Right lobe of liver (tissue), 6 donors: ENCODE results near the gene APOBEC3B. TPM values are rescaled to one million over a fixed set of nuclear protein-coding genes. Genes with fewer than 3 reads are reported as not detected.
"Not testable (repeated sequence)": the region's sequence is repeated elsewhere in the genome, so short reads cannot be mapped to it uniquely, and the experiment has no call there.

ENCODE experiments used
- ATAC-seq, 4 donors: fragments of 200-7000 bp; cut with Tn5 transposase; one replicate each; pipeline ENCODE4 v1.9.1; 2020; ENCODE audit warnings: mild to moderate bottlenecking in 4 of 4, moderate library complexity in 4 of 4
- DNase-seq, 3 donors: peaks; one replicate each; pipeline ENCODE4 v3.0.0-alpha.2; 2020
- H3K27ac ChIP-seq, 3 donors: fragments of 200-600 bp; one replicate each; pipeline ENCODE4 v1.8.0; 2022
- H3K27me3 ChIP-seq, 2 donors: fragments of 200-600 bp; one replicate each; pipeline ENCODE4 v1.8.0; 2022
- H3K36me3 ChIP-seq, 4 donors: fragments of 200-600 bp; sonication (generic) in 1 of 4; one replicate each; pipeline versions ENCODE4 v1.5.1 to v1.8.0; 2017 to 2022; ENCODE audit warnings: control low read depth in 1 of 4
- H3K4me1 ChIP-seq, 4 donors: fragments of 200-600 bp; sonication (generic) in 1 of 4; one replicate each; pipeline versions ENCODE4 v1.5.1 to v1.8.0; 2017 to 2022; ENCODE audit warnings: control low read depth in 1 of 4
- H3K4me3 ChIP-seq, 3 donors: fragments of 200-600 bp; one replicate each; pipeline ENCODE4 v1.8.0; 2022
- H3K9me3 ChIP-seq, 4 donors: fragments of 200-600 bp; sonication (generic) in 1 of 4; one replicate each; pipeline versions ENCODE4 v1.5.1 to v1.8.0; 2017 to 2022; ENCODE audit warnings: control low read depth in 1 of 4
- CTCF ChIP-seq, 4 donors: fragments of 200-600 bp in 3 of 4; fragments of 450-650 bp in 1 of 4; IDR thresholded peaks; one replicate each; pipeline versions ENCODE4 v1.5.1 to v1.8.0; 2016 to 2022; ENCODE audit warnings: antibody characterized with exemption in 4 of 4, mild to moderate bottlenecking in 2 of 4
- POLR2A ChIP-seq: fragments of 450-650 bp; IDR thresholded peaks from one replicate; pipeline ENCODE4 v1.6.1; 2017; ENCODE audit warnings: antibody characterized with exemption, mild to moderate bottlenecking
- WGBS: methylation state at CpG from one replicate; pipeline ENCODE4 v1.1.6; 2018; ENCODE audit warnings: low coverage, low lambda C conversion rate; ENCODE audit not compliant: insufficient coverage; ENCODE audit errors: missing lambda C conversion rate; 5-methylcytosine and 5-hydroxymethylcytosine counted together
- intact Hi-C, 2 donors: fragments of 100-400 bp; cut with DNase I; formaldehyde crosslinking; loops; one replicate each; pipeline versions ENCODE4 v1.11.2 to v1.14.1; 2022
- total RNA-seq, 6 experiments: library from RNA; depleted of rRNA in 2 of 6; stranded (reverse); fragments of >200 nt in 2 of 6; fragmentation: NEBNext Ultra II Directional in 3 of 6; extraction: Animal tissue kit (Norgen Biotek cat#: 25700) in 3 of 6; gene quantifications; one replicate each; pipeline versions ENCODE4 v1.1.0 to v1.2.4, GENCODE V29; 2016 to 2023
- donor health status: DM: no; HTN: yes; CAD: no.
- donor health status: DM: no; HTN: no; CAD: no.
- donor health status: DM: no; HTN: no; CAD: no.
- donor health status: DM: no; HTN: yes; CAD: no.
- donor health status: DM: no; HTN: yes; CAD: no.

The APOBEC3B gene
- total RNA-seq, 6 experiments from 2014 or later: 0.61 to 1.6 (median 1.1) TPM

DNA sequence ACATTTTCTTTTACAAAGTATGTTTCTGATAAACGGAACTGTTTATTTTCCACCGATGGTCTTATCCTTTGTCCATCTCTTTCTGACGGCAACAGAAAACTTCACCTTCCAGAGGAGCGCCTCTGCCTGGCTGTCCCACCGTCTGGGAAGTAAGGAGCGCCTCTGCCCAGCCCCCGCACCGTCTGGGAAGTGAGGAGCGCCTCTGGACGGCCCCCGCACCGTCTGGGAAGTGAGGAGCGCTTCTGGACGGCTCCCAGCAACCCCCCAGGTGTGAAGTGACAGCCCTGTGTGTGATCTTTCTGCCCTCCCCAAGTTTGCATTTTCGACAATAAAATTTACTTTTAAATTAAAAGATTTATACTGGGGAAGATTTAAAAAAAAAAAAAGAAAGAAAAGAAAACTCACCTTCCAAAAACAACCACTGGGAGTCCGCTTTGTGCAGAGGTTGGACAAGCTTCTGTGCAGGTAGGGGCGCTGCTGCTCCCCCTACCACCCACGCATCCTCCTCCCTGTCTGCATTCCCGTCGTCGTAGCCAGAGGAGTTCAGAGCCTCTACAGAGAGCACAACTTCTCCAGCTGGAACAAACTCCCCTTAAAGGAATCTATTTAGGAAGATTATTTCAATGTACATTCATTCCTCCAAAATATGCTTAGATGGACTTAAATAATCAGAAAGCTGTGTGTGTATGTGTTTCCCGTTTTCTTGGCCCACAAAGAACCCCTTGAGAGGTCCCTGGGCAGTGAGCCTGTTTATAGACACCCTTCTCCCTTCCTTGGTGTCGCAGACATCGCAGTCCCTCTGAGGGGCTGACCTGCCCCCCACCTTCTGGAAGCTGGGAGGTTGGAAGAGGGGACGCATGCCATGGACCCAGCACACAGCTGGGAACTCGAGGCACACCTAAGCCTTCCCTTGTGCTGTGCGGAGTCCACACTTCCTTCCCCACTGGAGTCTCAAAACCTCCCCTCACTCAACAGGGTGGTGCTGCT is 849 bp upstream of the APOBEC3B start:
- H3K4me3 ChIP-seq: peak overlapping the region in 2 of 3 donors; percentile 46 to 53
- no peak overlapping the region for H3K27ac ChIP-seq
- peak in 1 of 3 donors; percentile 52 for DNase-seq
- WGBS: 23% methylated on average over 16 of the region's 27 CpGs
- H3K4me1 ChIP-seq: peaks cover 0 to 6% (median 0%) of the 10 kb centered on the region in 4 donors
- no peaks in the 10 kb centered on the region for H3K36me3 ChIP-seq
- no peaks in the 10 kb centered on the region for H3K27me3 ChIP-seq
- intact Hi-C loops: no loop called here
- no peak for TF ChIP-seq POLR2A
- TF ChIP-seq CTCF (IDR thresholded peaks at IDR 0.05): peak in 3 of 4 donors; percentile 12 to 33 (median 32)
- ATAC-seq: peak; percentile 48 to 54 (median 52)
- H3K9me3 ChIP-seq: no peaks in the 10 kb centered on the region

DNA sequence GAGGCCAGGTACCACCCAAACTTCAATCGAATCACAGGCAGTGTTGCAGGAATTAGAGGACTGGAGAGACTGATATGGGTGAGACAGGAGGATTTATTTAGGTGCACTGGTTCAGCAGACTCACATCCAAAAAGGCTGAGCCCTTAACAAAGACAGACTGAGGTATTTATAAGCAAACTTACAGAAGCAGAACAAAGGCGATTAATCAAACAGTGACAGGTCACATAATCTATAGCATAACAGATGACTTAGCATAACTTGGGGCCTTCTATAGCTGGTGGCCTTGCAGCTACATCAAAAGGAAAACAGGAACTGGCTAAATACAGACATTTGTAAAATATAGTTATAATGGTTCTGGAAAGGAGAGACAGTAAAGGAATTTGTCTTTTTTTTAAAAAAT is 2.1 kb downstream of the APOBEC3B start:
- H3K4me3 ChIP-seq: no peak overlapping the region
- intact Hi-C loops: no loop called here
- H3K27me3 ChIP-seq: no peaks in the 10 kb centered on the region
- H3K36me3 ChIP-seq: no peaks in the 10 kb centered on the region
- H3K27ac ChIP-seq: no peak overlapping the region
- ATAC-seq: no peak
- WGBS: 100% methylated on average over 2 of the region's 2 CpGs
- H3K9me3 ChIP-seq: no peaks in the 10 kb centered on the region
- peaks cover 0 to 6% (median 0%) of the 10 kb centered on the region in 4 donors for H3K4me1 ChIP-seq
- DNase-seq: no peak
- no peak for TF ChIP-seq CTCF (IDR thresholded peaks at IDR 0.05)
- no peak for TF ChIP-seq POLR2A

DNA sequence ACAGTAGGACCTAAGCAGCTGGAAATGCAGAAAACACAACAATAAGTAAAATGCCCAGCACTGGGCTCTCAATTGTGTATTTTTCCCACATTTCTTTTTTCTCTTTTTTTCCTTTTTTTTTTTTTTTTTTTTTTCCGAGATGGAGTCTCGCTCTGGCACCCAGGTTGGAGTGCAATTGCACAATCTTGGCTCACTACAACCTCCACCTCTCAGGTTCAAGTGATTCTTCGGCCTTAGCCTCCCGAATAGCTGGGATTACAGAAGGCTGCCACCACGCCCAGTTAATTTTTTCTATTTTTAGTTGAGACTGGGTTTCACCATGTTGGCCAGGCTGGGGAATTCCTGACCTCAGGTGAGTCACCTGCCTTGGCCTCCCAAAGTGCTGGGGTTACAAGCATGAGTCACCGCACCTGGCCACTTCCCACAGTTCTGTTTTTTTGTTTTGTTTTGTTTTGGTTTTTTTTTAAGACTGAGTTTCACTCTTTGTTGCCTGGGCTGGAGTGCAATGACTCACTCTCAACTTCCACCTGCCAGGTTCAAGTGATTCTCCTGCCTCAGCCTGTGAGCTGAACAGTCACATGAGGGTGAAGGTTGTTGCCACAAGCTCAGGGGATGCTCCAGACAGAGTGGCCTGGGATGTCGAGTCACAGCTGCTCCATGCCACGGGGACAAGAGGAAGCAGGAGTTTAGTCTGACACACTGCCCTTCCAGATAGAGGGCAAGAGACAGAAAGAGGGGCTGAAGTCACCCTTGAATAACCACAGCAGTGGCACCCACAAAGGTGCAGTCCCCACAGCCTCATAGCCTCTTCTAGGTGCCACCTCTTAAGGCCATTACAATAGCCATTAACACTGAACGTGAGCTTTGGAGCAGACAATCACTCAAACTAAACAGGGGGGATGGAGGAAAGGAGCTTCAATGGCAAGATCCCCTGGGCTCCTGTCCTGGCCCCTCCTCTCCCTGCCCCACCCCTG is 2.9 kb downstream of the APOBEC3B start:
- H3K36me3 ChIP-seq, H3K4me3 ChIP-seq, H3K27ac ChIP-seq, H3K4me1 ChIP-seq, H3K9me3 ChIP-seq, intact Hi-C loops, H3K27me3 ChIP-seq: not testable (repeated sequence)
- DNase-seq (peak in 2 of 3 donors; percentile 45 to 54), ATAC-seq (peak in 2 of 4 donors; percentile 26 to 66)
- WGBS: 29% methylated on average over 7 of the region's 9 CpGs

DNA sequence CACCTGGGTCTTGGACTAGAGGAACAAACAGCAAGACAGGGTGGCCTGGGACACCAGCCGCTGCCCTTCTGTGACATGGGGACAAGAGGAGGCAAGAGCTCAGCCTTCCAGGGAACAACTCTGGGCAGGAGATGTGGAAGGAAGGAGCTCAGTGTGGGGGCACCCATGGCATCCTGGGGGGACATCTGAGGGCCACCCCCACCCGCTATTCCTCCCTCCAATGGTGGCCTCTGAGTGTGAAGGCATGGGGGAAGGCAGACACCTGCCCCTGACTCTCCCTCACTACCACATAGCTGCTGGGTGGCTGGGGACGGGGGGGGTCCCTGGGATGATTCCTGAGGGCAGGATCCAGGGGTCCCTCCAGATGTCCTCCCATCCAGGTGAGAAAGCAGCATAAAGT is 4.5 kb downstream of the APOBEC3B start:
- DNase-seq: peak in 1 of 3 donors; percentile 22
- WGBS: 100% methylated on average over 1 of the region's 3 CpGs
- Histone ChIP-seq H3K27ac (no peak overlapping the region), H3K36me3 (no peaks in the 10 kb centered on the region), H3K27me3 (no peaks in the 10 kb centered on the region), H3K4me1 (peaks cover 0 to under 1% (median 0%) of the 10 kb centered on the region in 4 donors), H3K4me3 (no peak overlapping the region), H3K9me3 (no peaks in the 10 kb centered on the region)
- TF ChIP-seq CTCF (IDR thresholded peaks at IDR 0.05) (no peak), POLR2A (no peak)
- ATAC-seq: no peak
- intact Hi-C loops: no loop called here
